Measurements from ENCODE around the gene PIP5K1B.

The PIP5K1B gene

GRCh38 chr9:68953771-68954170, 248.7 kb downstream of the PIP5K1B start:
- TF ChIP-seq, protein P1, sequence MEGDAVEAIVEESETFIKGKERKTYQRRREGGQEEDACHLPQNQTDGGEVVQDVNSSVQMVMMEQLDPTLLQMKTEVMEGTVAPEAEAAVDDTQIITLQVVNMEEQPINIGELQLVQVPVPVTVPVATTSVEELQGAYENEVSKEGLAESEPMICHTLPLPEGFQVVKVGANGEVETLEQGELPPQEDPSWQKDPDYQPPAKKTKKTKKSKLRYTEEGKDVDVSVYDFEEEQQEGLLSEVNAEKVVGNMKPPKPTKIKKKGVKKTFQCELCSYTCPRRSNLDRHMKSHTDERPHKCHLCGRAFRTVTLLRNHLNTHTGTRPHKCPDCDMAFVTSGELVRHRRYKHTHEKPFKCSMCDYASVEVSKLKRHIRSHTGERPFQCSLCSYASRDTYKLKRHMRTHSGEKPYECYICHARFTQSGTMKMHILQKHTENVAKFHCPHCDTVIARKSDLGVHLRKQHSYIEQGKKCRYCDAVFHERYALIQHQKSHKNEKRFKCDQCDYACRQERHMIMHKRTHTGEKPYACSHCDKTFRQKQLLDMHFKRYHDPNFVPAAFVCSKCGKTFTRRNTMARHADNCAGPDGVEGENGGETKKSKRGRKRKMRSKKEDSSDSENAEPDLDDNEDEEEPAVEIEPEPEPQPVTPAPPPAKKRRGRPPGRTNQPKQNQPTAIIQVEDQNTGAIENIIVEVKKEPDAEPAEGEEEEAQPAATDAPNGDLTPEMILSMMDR (IDR thresholded peaks at IDR 0.05; ENCODE audit: insufficient read depth, low read depth, low read length, missing control alignments): no peak
- no peak overlapping the region for H3K4me3 ChIP-seq (ENCODE audit: low read depth, low read length)

GRCh38 chr9:68955330-68955729, 250.3 kb downstream of the PIP5K1B start:
- no peak overlapping the region for H3K4me3 ChIP-seq (ENCODE audit: low read depth, low read length)
- peak; percentile 36 for DNase-seq (ENCODE audit: low read depth)
- TF ChIP-seq, protein P1 (IDR thresholded peaks at IDR 0.05; ENCODE audit: insufficient read depth, low read depth, low read length, missing control alignments): no peak

More at GRCh38 chr9:68953771-68954170, 248.7 kb downstream of the PIP5K1B start:
- DNase-seq (ENCODE audit: low read depth): no peak

DNA sequence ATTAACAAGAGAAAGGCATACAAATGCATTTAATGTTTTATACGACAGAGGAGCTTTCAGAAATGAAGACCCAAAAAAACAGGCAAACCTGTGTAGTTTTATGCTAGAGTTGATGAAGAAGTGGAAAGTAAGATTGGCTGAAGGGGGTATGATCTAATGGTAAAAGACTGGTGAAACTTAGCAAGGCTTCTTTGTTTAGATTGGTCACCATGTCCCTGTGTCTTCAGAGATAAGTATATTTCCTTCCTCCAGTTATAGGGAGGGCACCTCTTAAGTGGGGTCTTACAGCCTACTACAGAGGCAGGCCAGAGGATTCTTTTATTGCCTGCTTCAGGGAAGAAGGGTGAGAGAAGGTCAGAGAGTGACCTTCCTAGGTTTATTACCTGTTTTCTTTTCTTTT, 252.4 kb downstream of the PIP5K1B start:
- TF ChIP-seq, protein P1 (IDR thresholded peaks at IDR 0.05; ENCODE audit: insufficient read depth, low read depth, low read length, missing control alignments): no peak

GRCh38 chr9:68961587-68961986, 256.5 kb downstream of the PIP5K1B start:
- no peak overlapping the region for H3K4me3 ChIP-seq (ENCODE audit: low read depth, low read length)
- TF ChIP-seq, protein P1 (IDR thresholded peaks at IDR 0.05; ENCODE audit: insufficient read depth, low read depth, low read length, missing control alignments): no peak
- no peak for DNase-seq (ENCODE audit: low read depth)

More for the DNA sequence above, 252.4 kb downstream of the PIP5K1B start:
- DNase-seq (ENCODE audit: low read depth): no peak
- no peak overlapping the region for H3K4me3 ChIP-seq (ENCODE audit: low read depth, low read length)

- TF ChIP-seq, protein P1 (IDR thresholded peaks at IDR 0.05; ENCODE audit: insufficient read depth, low read depth, low read length, missing control alignments): no peak
- H3K4me3 ChIP-seq (ENCODE audit: low read depth, low read length): no peak overlapping the region
- no peak for DNase-seq (ENCODE audit: low read depth)
Observed at GRCh38 chr9:68963416-68963815, 258.4 kb downstream of the PIP5K1B start.

DNA sequence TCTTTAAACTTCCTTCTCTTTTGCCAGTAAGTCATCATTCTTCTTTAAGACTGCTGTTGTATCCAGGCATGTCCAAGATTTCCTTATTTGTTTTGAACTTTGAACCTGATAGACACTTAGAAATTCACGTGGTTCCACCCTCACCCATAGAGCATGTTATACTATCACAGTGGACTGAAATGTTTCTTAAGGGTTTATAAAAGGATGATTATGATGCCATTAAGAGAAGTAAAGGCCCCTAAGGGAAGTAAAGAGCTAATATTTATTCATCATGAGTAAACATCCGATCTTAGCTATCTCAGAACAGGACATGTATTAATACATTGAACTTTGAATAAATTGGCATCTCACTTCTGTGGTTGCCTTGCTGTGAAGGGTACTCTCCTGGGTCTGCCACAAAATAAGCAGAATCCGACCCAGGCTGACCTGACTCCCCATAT, 259.1 kb downstream of the PIP5K1B start:
- TF ChIP-seq, protein P1 (IDR thresholded peaks at IDR 0.05; ENCODE audit: insufficient read depth, low read depth, low read length, missing control alignments): no peak
- no peak for DNase-seq (ENCODE audit: low read depth)
- H3K4me3 ChIP-seq (ENCODE audit: low read depth, low read length): no peak overlapping the region

DNA sequence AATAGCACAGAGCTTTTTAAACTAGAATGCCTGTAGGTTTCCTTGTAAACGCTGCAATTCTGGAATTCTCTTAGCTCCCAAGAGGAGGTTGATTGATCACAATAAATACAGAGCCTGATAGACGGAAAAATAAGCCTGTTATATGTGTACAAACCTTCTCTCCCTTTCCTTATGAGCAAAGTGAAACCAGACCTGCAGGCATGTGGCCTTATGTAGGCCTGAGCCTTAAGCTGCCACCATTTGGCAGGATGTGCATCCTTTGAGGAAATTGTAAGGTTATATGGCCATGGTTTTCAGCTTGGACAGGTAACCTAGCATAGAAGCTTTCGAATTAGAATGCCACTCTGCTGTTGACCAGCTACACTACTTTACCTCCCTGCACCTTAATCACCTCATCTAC, 259.7 kb downstream of the PIP5K1B start:
- TF ChIP-seq, protein P1 (IDR thresholded peaks at IDR 0.05; ENCODE audit: insufficient read depth, low read depth, low read length, missing control alignments): no peak
- H3K4me3 ChIP-seq (ENCODE audit: low read depth, low read length): no peak overlapping the region
- no peak for DNase-seq (ENCODE audit: low read depth)

Measured in GM12865 (cell line).